ENCODE measurements around the gene CTCFL. TPM values are rescaled to one million over a fixed set of nuclear protein-coding genes. Genes with fewer than 3 reads are reported as not detected.
A peak's percentile ranks its signal among the peaks of the same experiment; 100 is the strongest.

The CTCFL gene
- total RNA-seq, 2 donors from 2014 or later = not detected

DNA sequence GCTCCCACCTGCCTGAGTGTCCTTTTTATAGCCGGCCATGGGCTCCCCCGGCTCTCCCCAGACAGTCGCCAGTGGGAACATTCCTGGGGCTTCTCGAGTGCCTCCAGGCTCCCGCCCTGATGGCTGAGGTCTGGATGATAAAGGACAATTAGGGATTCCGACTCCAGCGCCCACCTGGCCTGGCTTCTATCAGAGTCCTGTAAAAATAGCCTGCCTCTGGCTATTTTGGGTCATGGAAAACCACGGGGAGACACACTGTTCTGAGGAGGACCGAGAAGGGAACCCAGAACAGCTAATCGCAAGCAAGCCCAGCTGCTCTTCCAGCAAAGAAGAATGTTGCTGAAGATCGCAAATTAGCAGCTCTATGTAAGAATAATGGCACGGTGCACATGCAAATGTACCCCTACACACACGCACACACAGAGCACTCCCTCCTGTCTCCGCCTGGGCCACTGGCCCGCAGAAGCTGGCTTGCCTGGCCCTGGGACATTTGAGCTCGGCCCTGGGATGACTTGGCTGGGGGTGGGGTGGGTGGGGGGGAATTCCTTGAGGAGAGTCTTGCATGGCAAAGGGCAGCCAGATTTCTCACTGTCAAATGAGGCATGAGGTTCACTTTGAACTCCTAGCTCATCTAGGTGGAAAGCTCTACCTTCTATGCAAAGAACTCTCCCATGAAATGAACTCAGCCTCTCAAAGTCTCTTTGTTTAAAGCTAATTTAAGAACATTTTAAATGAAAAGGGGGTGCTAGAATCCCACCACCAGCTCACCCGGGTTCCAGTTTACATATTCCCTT lies 55.3 kb downstream of the CTCFL start:
- H3K36me3 Mint-ChIP-seq = no peaks in the 10 kb centered on the region
- ATAC-seq = no peak
- no peaks in the 10 kb centered on the region for H3K9me3 Mint-ChIP-seq
- DNase-seq (ENCODE audit: low spot score in 2 of 2) = no peak
- no peak overlapping the region for H3K27ac Mint-ChIP-seq

DNA sequence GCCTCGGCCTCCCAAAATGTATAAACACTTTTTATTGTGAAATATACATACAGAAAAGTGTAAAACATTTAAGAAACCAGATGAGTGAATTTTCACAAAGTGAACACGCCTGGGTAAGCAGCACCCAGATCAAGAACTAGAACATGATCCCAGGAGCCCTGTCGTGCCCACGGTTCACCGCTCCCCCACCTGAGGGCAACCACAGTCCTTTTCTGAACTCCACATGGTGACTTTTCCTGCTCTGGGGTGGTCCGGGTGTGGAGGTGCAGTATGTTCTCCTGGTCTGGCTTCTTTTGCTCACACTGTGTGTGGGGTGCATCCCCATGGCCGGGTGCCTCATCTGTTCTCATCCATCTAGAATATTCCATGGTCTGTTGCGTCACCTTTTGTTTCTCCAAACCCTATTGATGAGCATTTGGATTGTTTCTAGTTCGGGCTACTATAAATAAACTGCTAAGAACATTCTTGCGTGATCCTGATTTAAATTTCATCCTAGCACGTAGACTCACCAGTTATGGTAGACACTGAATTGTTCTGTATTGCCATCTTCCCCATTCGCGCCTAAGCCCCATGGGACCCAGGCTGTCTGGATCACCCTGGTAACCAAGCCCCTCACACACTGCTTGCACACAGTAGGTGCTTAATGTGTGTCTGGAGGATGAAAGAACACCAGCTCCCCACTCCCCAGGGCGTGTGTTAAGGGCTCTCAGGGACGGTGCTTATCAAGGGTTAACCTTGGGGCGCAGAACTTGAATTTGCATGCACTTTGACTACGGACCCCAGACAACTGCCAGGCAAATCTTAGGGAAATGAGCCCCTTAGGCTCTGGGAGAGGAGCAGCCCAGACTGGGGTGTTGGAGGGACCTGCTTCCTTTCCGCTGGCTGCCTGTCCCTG lies 56.2 kb downstream of the CTCFL start:
- no peaks in the 10 kb centered on the region for H3K9me3 Mint-ChIP-seq
- no peaks in the 10 kb centered on the region for H3K36me3 Mint-ChIP-seq
- DNase-seq (ENCODE audit: low spot score in 2 of 2) = no peak
- H3K27ac Mint-ChIP-seq = peak overlapping the region in 1 of 2 donors; percentile 29
- no peak for ATAC-seq

DNA sequence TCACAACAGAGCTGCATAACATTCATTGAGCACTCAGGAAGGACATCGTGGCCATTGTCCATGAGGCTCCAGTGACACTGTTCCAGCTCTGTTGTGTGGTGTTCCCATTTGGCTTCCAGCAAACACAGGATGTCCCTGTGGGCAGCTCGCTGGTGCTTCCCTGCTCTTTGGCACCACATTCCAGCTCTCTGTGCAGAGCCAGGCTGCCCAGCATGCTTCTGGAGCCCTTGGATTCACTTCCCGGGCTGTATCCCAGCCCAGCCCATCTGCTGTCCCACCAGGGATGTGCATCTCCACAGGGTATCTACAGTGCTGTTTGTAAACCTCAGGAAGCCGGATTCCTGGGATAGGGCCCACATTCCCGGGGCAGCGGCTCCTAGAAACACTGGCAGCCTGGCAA lies 57.2 kb downstream of the CTCFL start:
- no peak for ATAC-seq

DNA sequence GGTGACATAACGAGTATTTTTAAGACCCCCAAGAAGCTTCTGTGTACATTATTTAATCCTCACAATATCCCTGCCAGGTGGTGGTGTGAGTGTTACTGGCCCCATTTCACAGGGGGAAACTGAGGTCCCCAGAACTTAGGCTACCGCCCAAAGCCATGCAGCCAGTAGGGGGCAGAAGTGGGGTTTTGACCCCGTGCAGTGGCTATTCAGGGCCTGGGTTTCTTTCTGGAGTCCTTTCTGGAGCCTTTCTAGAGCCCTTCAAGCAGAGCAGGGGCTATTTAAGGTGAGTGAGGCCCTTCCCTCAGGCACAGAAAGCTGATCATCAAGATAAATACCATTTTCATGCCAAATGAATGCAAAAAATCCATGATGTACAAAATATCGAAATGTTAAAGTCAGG lies 59.0 kb downstream of the CTCFL start:
- Mint-ChIP-seq H3K27ac (no peak overlapping the region), H3K9me3 (no peaks in the 10 kb centered on the region), H3K36me3 (no peaks in the 10 kb centered on the region)
- no peak for ATAC-seq
- no peak for DNase-seq (ENCODE audit: low spot score in 2 of 2)

More for the DNA sequence above, 57.2 kb downstream of the CTCFL start:
- DNase-seq (ENCODE audit: low spot score in 2 of 2) = no peak
- H3K9me3 Mint-ChIP-seq = no peaks in the 10 kb centered on the region
- no peak overlapping the region for H3K27ac Mint-ChIP-seq
- no peaks in the 10 kb centered on the region for H3K36me3 Mint-ChIP-seq

DNA sequence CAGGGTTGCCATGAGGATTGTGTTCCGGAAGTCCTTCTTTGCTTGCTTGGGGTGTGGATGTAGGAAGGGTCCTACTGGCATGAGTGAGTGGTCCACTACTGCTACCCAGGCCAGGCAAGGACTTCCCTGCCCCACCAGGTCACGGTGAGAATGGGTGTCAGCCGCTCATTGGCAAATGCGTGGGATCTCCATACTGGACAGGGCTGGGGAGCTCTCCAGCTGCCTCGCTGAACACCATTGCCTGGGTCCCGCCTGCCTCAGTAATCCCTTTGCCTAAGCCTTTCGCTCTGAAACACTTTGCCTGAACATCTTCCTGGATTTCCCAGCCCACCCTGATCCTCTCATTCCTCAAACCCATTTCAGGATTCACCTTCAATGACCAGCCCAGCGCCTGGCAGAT lies 59.5 kb downstream of the CTCFL start:
- DNase-seq (ENCODE audit: low spot score in 2 of 2) (no peak), ATAC-seq (no peak)
- Mint-ChIP-seq H3K27ac (no peak overlapping the region), H3K9me3 (no peaks in the 10 kb centered on the region), H3K36me3 (no peaks in the 10 kb centered on the region)

DNA sequence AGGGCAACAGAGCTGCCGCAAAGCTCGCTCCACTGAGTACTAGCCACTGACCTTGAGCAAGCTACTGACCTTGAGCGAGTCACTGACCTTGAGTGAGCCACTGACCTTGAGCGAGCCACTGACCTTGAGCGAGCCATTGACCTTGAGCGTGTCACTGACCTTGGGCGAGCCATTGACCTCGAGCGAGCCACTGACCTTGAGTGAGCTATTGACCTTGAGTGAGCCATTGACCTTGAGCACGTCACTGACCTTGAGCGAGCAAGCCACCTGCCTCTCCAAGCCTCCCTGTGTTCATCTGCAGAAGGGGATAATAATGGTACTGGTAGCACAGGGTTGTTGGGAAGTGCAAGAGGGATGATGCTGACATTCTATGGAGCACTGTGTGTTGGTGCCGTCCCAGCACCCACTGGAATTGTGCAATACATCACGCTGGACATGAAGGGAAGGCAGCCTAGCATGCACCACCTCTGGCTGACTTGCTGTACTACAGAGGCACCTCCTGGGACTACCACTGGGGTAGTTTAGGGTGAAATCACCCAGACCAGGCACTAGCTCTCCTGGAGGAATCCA lies 60.2 kb downstream of the CTCFL start:
- Mint-ChIP-seq H3K36me3 (no peaks in the 10 kb centered on the region), H3K9me3 (no peaks in the 10 kb centered on the region), H3K27ac (no peak overlapping the region)
- DNase-seq (ENCODE audit: low spot score in 2 of 2) (no peak), ATAC-seq (peak in 1 of 2 donors; percentile 33)

DNA sequence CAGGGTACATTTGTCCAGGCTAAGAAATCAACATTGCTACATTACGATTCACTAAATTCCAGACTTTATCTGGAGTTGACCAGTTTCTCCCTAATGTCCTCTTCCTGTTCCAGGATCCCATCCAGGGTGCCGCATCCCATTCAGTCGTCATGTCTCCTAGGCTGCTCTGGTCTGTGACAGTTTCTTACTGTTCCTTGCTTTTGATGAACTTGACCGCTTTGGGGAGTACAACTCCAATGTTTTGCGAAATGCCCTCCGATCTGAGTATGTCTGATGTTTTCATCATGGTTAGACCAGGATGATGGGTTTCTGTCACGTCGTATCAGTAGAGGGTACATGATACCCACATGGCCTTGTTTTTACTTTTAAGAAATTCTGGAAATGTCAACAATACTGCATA lies 62.2 kb downstream of the CTCFL start:
- no peak overlapping the region for H3K27ac Mint-ChIP-seq
- ATAC-seq (no peak), DNase-seq (ENCODE audit: low spot score in 2 of 2) (no peak)
- H3K9me3 Mint-ChIP-seq = no peaks in the 10 kb centered on the region
- no peaks in the 10 kb centered on the region for H3K36me3 Mint-ChIP-seq

DNA sequence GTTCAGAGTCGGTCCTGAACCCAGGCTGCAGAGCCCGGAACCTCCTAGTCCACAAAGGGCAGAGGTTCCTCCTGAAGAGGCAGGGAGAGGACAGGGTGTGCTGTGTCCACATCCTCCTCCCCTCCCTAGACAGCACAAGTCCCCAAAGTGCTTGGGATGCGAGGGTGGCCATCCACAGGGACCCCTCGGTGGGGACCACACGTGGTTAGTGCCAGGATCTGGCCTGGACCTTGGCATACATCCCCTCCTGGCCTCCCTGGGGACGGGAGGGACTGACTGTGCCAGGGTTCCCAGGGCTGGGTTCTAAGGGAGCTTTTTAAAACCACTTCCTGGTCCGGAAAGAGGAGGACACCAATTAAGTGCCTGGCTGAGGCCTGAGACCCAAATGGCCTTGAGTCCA lies 63.2 kb downstream of the CTCFL start:
- Mint-ChIP-seq H3K36me3 (no peaks in the 10 kb centered on the region), H3K9me3 (no peaks in the 10 kb centered on the region), H3K27ac (no peak overlapping the region)
- ATAC-seq = no peak
- DNase-seq (ENCODE audit: low spot score in 2 of 2) = no peak

DNA sequence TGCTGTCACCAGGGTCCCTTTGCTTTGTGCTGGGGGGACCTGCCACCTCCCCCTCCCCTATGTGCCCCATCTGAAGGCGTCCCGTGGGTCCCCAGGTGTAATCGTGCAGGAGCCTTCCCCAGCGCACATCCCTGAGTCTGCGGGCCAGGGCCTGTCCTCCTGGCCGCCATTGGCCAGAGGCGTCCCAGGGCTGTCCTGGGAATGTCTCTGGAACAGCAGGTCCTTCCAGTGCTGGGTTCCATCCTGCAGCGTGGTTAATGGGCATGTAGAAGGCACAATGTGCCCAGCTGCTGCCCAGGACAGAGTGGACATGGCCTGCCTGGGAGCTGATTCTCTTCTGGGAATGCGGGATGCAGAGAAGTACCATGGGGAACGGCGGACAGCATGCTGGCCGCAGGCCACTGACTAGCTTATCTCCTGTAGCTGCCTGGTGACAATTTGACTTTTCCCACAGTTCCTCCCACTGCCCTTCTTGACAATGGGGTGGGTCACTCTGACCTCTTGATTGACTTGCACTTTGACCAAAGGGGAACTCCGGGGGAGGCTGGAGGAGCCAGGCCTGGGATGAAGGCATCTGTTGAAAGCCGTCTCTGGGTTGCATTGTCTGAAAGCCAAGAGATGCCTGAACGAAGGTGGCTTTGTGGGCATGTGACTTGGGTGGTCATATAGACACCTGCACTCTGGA lies 64.0 kb downstream of the CTCFL start:
- Mint-ChIP-seq H3K9me3 (no peaks in the 10 kb centered on the region), H3K27ac (no peak overlapping the region), H3K36me3 (no peaks in the 10 kb centered on the region)
- ATAC-seq (no peak), DNase-seq (ENCODE audit: low spot score in 2 of 2) (no peak)

DNA sequence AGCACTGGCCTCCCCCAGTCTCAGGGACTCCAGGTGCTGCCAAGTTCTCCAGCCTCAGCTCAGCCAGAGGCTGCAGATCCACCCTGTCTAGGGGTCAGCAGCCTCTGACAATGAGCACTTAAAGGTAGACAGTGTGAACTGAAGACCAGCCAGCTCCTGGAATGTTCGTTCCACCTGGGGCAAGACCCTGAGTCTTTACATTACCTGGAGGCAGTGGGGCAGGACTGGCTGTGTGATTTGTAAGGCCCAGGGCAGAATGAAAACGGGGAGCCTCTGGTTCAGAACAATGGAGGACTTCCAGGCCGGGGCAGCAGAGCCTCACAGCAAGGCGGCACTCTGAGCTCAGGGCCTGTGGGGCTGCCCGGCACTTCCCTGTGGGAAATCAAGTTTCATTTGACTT lies 65.0 kb downstream of the CTCFL start:
- Mint-ChIP-seq H3K9me3 (no peaks in the 10 kb centered on the region), H3K27ac (no peak overlapping the region), H3K36me3 (no peaks in the 10 kb centered on the region)
- no peak for ATAC-seq
- no peak for DNase-seq (ENCODE audit: low spot score in 2 of 2)

DNA sequence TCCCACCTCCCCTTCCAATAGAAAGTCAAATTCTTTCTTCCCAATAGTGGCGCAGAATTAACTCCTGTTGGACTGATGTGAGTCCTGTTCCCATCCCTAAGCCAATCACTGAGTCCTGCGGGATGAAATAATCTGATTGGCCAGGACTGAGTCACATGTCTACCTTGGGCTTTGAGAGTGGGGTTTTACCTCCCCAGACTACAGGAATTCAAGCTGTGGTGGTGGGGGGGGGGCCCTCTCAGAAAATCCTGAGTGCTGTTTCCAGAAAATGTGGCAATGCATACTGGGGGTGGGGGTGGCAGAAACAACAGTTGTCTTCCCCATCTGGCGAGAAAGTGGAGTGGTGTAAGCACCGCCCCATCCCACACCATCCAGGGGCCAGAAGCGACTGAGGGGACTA lies 65.7 kb downstream of the CTCFL start:
- DNase-seq (ENCODE audit: low spot score in 2 of 2) = no peak
- Mint-ChIP-seq H3K27ac (no peak overlapping the region), H3K36me3 (no peaks in the 10 kb centered on the region), H3K9me3 (no peaks in the 10 kb centered on the region)
- ATAC-seq = no peak

DNA sequence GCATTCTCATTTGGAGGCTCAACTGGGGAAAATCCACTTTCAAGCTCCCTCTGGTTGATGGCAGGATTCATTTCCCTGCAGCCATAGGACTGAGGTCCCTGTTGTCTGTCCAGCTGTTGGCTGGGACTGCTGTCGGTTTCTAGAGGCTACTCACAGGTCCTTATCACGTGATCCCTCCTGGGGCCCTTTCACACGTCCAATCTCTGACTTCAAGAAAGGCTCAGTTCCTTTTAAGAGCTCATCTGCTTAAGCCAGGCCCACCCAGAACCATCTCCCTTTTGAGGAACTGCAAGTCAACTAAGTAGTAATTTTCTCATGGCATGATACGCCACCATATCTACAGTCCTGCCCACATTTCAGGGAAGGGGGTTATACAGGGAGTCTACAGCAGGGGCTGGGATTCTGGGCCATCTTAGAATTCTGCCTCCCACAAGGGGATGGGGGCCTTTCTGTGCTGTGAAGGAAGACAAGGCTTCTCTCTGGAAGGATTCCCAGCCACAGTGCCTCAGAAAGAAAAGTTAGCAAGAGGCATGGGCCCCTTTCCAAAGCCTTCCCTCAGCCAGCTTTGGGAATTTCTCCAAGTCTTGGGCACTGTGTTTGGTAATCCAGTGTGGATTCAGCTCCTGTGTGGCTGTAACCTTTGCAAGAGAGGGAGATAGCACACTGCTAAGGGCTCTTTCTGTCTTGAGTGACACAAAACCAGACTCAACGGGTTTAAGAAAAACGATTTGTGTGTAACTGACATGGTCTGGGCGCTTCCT lies 66.4 kb downstream of the CTCFL start:
- H3K36me3 Mint-ChIP-seq = no peaks in the 10 kb centered on the region
- ATAC-seq = no peak
- no peak overlapping the region for H3K27ac Mint-ChIP-seq
- no peak for DNase-seq (ENCODE audit: low spot score in 2 of 2)
- H3K9me3 Mint-ChIP-seq = no peaks in the 10 kb centered on the region

DNA sequence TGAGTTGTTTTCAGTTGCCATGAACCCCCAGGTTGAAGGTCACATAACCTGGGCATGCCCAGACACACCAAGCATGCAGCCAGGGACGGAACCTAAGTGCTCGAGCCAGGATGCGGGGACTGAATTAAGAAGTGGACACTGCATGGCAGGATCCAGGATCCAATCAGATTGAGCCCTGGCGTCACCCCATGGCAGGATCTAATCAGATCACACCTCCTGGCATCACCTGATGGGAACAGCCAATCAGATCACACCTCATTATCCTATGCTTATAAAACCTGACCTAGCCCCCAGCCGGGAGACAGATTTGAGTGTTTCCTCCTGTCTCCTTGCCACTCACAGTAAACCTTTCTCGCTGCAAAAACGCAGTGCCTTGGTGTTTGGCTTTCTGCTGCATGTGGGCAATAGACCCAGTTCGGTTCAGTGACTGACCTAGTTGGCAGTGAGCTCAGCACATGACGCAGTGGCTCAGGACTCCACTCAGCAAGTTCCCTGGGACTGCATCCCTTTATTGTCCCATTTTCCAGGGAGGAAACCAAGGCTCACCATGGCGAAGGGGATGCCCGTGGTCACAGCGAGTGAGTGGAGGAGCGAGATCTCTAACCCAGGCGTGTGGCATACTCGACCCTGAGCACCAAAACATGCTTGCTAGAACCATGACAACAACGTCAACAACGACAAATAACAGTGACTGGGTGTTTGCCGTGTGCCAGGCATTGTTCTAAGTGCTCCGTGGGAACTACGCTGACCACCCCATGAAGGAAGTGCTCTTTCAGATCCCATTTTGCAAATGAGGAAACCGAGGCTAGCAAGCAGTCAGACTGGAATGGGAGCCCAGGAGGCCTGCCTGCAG lies 67.5 kb downstream of the CTCFL start:
- no peak for ATAC-seq
- no peak overlapping the region for H3K27ac Mint-ChIP-seq
- DNase-seq (ENCODE audit: low spot score in 2 of 2) = no peak
- no peaks in the 10 kb centered on the region for H3K9me3 Mint-ChIP-seq
- H3K36me3 Mint-ChIP-seq = no peaks in the 10 kb centered on the region

DNA sequence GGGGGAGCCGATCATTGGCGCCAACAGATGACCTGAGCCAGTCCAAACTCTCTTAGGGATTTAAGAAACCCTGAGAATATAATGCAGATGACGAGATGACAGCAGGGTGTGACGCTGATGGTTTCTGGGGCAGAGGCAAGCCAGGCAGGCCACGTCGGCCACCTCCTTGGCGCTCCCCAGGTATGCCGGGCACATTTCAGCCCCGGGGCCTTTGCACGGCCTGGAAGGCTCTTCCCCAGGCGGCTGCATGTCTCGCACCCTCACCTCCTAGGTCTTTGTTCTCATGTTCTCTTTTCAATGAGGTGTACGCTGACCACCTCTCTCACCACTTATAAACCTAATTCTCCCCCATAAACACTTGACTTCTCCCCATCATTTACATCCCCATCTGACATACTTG lies 68.8 kb downstream of the CTCFL start:
- no peak for ATAC-seq
- peak overlapping the region in 1 of 2 donors; percentile 1 for H3K27ac Mint-ChIP-seq

DNA sequence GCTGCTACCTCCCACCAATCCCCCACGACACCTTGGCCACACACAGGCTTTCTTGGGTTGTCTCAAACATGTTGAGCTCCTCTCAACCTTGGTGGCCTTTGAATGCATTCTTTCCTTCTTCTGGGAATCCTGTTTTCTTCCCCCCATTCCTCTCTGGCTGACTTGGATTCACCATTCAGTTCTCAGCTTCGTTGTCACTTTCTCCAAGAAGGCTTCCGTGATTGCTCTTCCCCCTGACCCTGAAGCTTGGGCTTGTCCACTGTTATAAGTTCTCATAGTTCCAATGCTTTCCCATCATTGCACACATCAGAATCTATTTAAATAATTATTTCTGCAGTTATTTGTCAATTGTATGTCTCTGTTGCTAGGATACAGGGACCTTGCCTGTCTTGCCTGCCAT lies 69.6 kb downstream of the CTCFL start:
- H3K36me3 Mint-ChIP-seq = peaks cover 0 to 7% of the 10 kb centered on the region in 2 donors
- H3K9me3 Mint-ChIP-seq = peaks cover 4% of the 10 kb centered on the region in 2 donors
- no peak for DNase-seq (ENCODE audit: low spot score in 2 of 2)
- no peak for ATAC-seq
- peak overlapping the region in 1 of 2 donors; percentile 10 for H3K27ac Mint-ChIP-seq

More for the DNA sequence above, 68.8 kb downstream of the CTCFL start:
- Mint-ChIP-seq H3K9me3 (peaks cover 4% of the 10 kb centered on the region in 2 donors), H3K36me3 (peaks cover 0 to 7% of the 10 kb centered on the region in 2 donors)
- DNase-seq (ENCODE audit: low spot score in 2 of 2) = no peak

All from activated naive CD4-positive, alpha-beta T cell treated with anti-CD3 and anti-CD28 coated beads, Interleukin-2, amount 50 U/mL, for 72 hours (primary cell).